ENCODE data around the gene PCDH9.

GRCh38 chr13:66627512-66627911 lies 602.6 kb downstream of the PCDH9 start:
- TF ChIP-seq, protein P1, sequence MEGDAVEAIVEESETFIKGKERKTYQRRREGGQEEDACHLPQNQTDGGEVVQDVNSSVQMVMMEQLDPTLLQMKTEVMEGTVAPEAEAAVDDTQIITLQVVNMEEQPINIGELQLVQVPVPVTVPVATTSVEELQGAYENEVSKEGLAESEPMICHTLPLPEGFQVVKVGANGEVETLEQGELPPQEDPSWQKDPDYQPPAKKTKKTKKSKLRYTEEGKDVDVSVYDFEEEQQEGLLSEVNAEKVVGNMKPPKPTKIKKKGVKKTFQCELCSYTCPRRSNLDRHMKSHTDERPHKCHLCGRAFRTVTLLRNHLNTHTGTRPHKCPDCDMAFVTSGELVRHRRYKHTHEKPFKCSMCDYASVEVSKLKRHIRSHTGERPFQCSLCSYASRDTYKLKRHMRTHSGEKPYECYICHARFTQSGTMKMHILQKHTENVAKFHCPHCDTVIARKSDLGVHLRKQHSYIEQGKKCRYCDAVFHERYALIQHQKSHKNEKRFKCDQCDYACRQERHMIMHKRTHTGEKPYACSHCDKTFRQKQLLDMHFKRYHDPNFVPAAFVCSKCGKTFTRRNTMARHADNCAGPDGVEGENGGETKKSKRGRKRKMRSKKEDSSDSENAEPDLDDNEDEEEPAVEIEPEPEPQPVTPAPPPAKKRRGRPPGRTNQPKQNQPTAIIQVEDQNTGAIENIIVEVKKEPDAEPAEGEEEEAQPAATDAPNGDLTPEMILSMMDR (IDR thresholded peaks at IDR 0.05), result no peak
- no peak for TF ChIP-seq POLR2A (IDR thresholded peaks at IDR 0.05)

Data from Peyer's patch (tissue), 4 donors.